Endothelial cell of coronary artery (primary cell): ENCODE measurements around the gene EVC2. TPM values are rescaled to one million over a fixed set of nuclear protein-coding genes. Genes with fewer than 3 reads are reported as not detected.

Experiments
- total RNA-seq: library from RNA; depleted of rRNA; stranded (reverse); fragments of >200 nt; gene quantifications from 2 replicates; pipeline ENCODE4 v1.2.3, GENCODE V29; 2014

EVC2 gene
- 7.4 and 12.0 TPM in 2 replicates for total RNA-seq

GRCh38 chr4:5708449-5709206 is at the start of gene EVC2:
Gene EVC2 (minus strand): TSS chr4:5708559. CDS start chr4:5708513, 46 bp downstream.

GRCh38 chr4:5710961-5711478 is 2.7 kb upstream of the EVC2 start, which contains the start of gene EVC:
Gene EVC (plus strand): TSS chr4:5711201. CDS start chr4:5711381, 180 bp downstream.

Other genes starting within 250 kb of the EVC2 start
- 11.6 and 33.7 TPM in 2 replicates for gene EVC, start 2.6 kb upstream of the EVC2 start, total RNA-seq
- under 0.01 TPM in 2 replicates for gene CRMP1, start 184.5 kb upstream of the EVC2 start, total RNA-seq